Mucosa of descending colon (tissue), 3 donors: ENCODE data around the gene KCNF1. TPM values are rescaled to one million over a fixed set of nuclear protein-coding genes. Genes with fewer than 3 reads are reported as not detected.

ENCODE experiments used
- ATAC-seq: fragments of 200-7000 bp; cut with Tn5 transposase; one replicate; pipeline ENCODE4 v1.9.1; 2020; ENCODE audit warnings: mild to moderate bottlenecking, moderate library complexity
- DNase-seq, 3 donors: peaks; one replicate each; pipeline ENCODE4 v3.0.0-alpha.2; 2020
- H3K36me3 ChIP-seq: fragments of 200-600 bp; one replicate; pipeline ENCODE4 v1.8.0; 2021; ENCODE audit warnings: low read depth, mild to moderate bottlenecking
- H3K4me1 ChIP-seq: fragments of 200-600 bp; one replicate; pipeline ENCODE4 v1.8.0; 2021; ENCODE audit warnings: low read depth, mild to moderate bottlenecking
- H3K4me3 ChIP-seq: fragments of 200-600 bp; one replicate; pipeline ENCODE4 v1.8.0; 2021; ENCODE audit warnings: mild to moderate bottlenecking
- H3K9me3 ChIP-seq: fragments of 200-600 bp; one replicate; pipeline ENCODE4 v1.8.0; 2021; ENCODE audit warnings: mild to moderate bottlenecking
- CTCF ChIP-seq: fragments of 200-600 bp; IDR thresholded peaks from one replicate; pipeline ENCODE4 v1.8.0; 2022; ENCODE audit warnings: antibody characterized with exemption, mild to moderate bottlenecking
- intact Hi-C, 2 donors: fragments of 100-400 bp; cut with DNase I in 1 of 2; cut with micrococcal nuclease in 1 of 2; formaldehyde crosslinking; loops; one replicate each; pipeline versions ENCODE4 v1.11.0 to v1.11.1; 2022; cut with DNase I, micrococcal nuclease
- total RNA-seq, 3 donors: library from RNA; stranded (reverse); fragmentation: NEBNext Ultra II Directional in 2 of 3; extraction: Animal tissue kit (Norgen Biotek cat#: 25700) in 2 of 3; gene quantifications; one replicate each; pipeline versions ENCODE4 v1.2.1 to v1.2.4, GENCODE V29; 2021 to 2023
- donor health status: DM: no; HTN: no; CAD: no; lungs with moderate emphysema.
- donor health status: DM: no; HTN: no; CAD: no.
- donor health status: DM: no; HTN: yes; CAD: no.

The KCNF1 gene
- total RNA-seq, 3 donors from 2014 or later, result 0.32 to 0.99 (median 0.78) TPM

- no peaks in the 10 kb centered on the region for H3K36me3 ChIP-seq
- ATAC-seq, result no peak
- intact Hi-C loops, result no loop called here
- TF ChIP-seq CTCF, result no peak
- no peak for DNase-seq
- no peaks in the 10 kb centered on the region for H3K9me3 ChIP-seq
- H3K4me1 ChIP-seq, result peaks cover 12% of the 10 kb centered on the region
- H3K4me3 ChIP-seq, result no peak overlapping the region
These were observed 38.6 kb upstream of the KCNF1 start for GRCh38 chr2:10873171-10873570.

DNA sequence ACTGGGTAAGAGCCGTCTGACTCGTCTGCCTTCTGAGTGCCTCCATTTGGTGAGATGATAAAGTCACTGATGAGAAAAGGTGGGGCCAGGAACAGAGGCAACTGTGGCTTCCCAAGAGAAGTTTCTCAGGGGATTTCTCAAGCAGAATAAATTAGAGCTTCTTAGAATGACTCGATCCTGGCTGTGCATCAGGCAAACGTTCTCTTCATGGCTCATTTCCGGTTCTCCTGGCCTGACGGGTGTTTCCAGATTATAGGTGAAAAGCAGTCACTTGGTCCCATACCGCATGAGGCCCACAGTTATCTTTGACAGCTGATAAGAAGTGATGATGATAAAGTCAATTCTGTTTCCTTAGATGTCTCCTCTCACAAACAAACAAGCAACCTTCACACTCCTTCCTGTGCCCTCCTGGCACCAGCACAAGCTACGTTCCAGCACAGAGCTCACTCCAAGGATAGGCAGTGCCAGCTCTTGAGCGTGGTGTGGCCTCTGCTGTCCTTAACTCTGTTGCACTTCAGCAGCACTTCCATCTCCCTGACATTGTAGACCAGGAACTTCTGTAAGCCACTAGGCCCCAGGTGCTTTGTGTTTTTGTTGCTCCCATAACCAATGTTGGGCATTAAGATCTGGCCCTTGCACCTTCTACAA lies 37.8 kb upstream of the KCNF1 start:
- no peaks in the 10 kb centered on the region for H3K9me3 ChIP-seq
- ATAC-seq, result peak; percentile 5
- no peak for TF ChIP-seq CTCF
- no peak overlapping the region for H3K4me3 ChIP-seq
- no peaks in the 10 kb centered on the region for H3K36me3 ChIP-seq
- peaks cover 15% of the 10 kb centered on the region for H3K4me1 ChIP-seq
- DNase-seq, result peak in 1 of 3 donors; percentile 37
- intact Hi-C loops, result no loop called here

DNA sequence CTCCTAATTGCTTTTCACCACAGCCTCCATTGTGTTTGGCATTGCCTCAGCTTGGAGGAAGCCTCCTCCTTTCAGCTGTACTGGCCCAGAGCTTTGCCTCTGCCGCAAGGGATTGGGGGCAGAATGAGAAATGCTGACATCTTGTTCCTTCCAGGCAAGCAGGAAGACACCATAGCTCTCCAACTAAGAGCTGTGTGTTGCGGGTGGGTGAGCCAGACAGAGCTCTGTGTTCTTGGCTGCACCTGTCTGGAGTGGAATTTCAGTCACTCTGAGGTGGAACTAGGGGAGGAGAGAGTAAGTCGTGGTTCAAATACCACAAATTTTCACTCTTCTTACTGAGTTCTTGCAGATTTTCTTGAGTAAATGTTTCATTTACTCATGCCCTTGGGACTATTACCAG lies 36.6 kb upstream of the KCNF1 start:
- no peaks in the 10 kb centered on the region for H3K9me3 ChIP-seq
- H3K36me3 ChIP-seq, result no peaks in the 10 kb centered on the region
- H3K4me1 ChIP-seq, result peaks cover 15% of the 10 kb centered on the region
- intact Hi-C loops, result no loop called here
- H3K4me3 ChIP-seq, result no peak overlapping the region
- TF ChIP-seq CTCF, result no peak
- no peak for DNase-seq
- no peak for ATAC-seq

DNA sequence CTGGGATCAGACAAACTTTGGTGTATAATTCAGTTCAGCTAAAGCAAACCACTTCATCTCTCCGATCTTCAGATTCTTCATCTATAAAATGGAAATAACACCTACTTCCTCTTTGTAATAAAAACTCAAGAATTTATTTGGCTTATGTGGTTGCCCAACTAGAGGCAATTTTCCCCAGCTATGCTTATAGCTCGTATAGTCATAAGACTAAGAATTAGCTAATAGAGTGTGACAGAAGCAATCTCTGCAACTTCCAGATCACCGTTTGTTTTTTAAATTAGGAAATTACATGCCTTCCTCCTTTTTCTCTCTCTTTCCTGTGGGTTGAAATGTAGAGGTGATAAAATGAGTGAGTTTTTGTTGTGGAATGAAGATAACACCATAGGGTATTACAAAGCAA lies 35.3 kb upstream of the KCNF1 start:
- Histone ChIP-seq H3K4me1 (peaks cover 15% of the 10 kb centered on the region), H3K9me3 (no peaks in the 10 kb centered on the region), H3K36me3 (no peaks in the 10 kb centered on the region), H3K4me3 (no peak overlapping the region)
- no peak for TF ChIP-seq CTCF
- intact Hi-C loops, result no loop called here
- ATAC-seq, result peak; percentile 70
- DNase-seq, result no peak

DNA sequence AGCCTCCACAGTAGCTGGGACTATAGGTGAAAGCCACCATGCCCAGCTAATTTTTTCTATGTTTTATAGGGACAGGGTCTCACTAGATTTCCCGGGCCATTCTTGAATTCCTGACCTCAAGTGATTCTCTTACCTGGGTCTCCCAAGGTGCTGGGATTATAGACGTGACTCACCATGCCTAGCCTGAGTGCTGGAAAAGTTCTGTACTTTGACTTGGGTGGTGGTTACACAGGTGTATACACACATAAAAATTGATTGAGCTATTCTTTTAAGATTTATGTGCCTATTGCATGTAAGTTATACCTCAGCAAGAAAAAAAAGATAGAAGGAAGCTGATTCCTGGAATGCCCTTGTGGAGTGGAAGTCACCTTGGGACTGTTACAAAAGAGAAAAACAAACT lies 34.8 kb upstream of the KCNF1 start:
- peaks cover 15% of the 10 kb centered on the region for H3K4me1 ChIP-seq
- TF ChIP-seq CTCF, result no peak
- H3K36me3 ChIP-seq, result no peaks in the 10 kb centered on the region
- DNase-seq, result peak in 1 of 3 donors; percentile 65
- intact Hi-C loops, result no loop called here
- H3K9me3 ChIP-seq, result no peaks in the 10 kb centered on the region
- ATAC-seq, result peak; percentile 91
- H3K4me3 ChIP-seq, result no peak overlapping the region
